Uterus (tissue), 4 donors: ENCODE data around the gene CYFIP1. TPM values are rescaled to one million over a fixed set of nuclear protein-coding genes. Genes with fewer than 3 reads are reported as not detected.

Experiments used
- DNase-seq, 2 donors: peaks; one replicate each; pipeline ENCODE4 v3.0.0-alpha.2; 2019 to 2020
- H3K27ac ChIP-seq, 2 donors: fragments of 200-600 bp; sonication (generic); 1 replicate in 1 of 2; 2 replicates in 1 of 2; pipeline ENCODE4 v1.5.1; 2016 to 2018
- H3K27me3 ChIP-seq, 2 donors: fragments of 200-600 bp; sonication (generic); one replicate each; pipeline ENCODE4 v1.5.1; 2018 to 2019; ENCODE audit warnings: control low read depth in 1 of 2
- H3K36me3 ChIP-seq, 2 donors: fragments of 200-600 bp; sonication (generic); one replicate each; pipeline ENCODE4 v1.5.1; 2019; ENCODE audit warnings: control low read depth in 1 of 2
- H3K4me1 ChIP-seq, 2 donors: fragments of 200-600 bp; sonication (generic); one replicate each; pipeline ENCODE4 v1.5.1; 2018 to 2019; ENCODE audit warnings: control low read depth in 1 of 2
- H3K4me3 ChIP-seq, 2 donors: fragments of 200-600 bp; sonication (generic); 1 replicate in 1 of 2; 2 replicates in 1 of 2; pipeline ENCODE4 v1.5.1; 2018 to 2019; ENCODE audit warnings: mild to moderate bottlenecking in 1 of 2
- H3K9me3 ChIP-seq, 2 donors: fragments of 200-600 bp; sonication (generic); one replicate each; pipeline ENCODE4 v1.5.1; 2019; ENCODE audit warnings: control low read depth in 1 of 2
- CTCF ChIP-seq, 4 experiments: fragments of 200-600 bp in 2 of 4; fragments of 450-650 bp in 2 of 4; sonication (generic) in 2 of 4; IDR thresholded peaks; one replicate each; pipeline ENCODE4 v1.5.1; 2016 to 2019; ENCODE audit warnings: antibody characterized with exemption in 4 of 4, mild to moderate bottlenecking in 2 of 4, moderate library complexity in 1 of 4
- POLR2A ChIP-seq, 2 donors: fragments of 450-650 bp; IDR thresholded peaks; one replicate each; pipeline ENCODE4 v1.6.1; 2016; ENCODE audit warnings: antibody characterized with exemption in 2 of 2, mild to moderate bottlenecking in 1 of 2, moderate library complexity in 1 of 2
- intact Hi-C: fragments of 100-400 bp; cut with DNase I; formaldehyde crosslinking; loops from one replicate; pipeline ENCODE4 v1.15.1; 2023; ENCODE audit warnings: low total_unique reads
- total RNA-seq, 4 donors: library from RNA; depleted of rRNA in 3 of 4; stranded (reverse); fragments of >200 nt in 3 of 4; gene quantifications; one replicate each; pipeline versions ENCODE4 v1.1.0 to v1.2.4, GENCODE V29; 2014 to 2023
- donor health status: DM: yes; HTN: yes; CAD: no.

The CYFIP1 gene
- total RNA-seq, 4 donors from 2014 or later, result 61.5 to 145 (median 101) TPM

- Histone ChIP-seq H3K4me3 (no peak overlapping the region), H3K36me3 (no peaks in the 10 kb centered on the region), H3K27ac (no peak overlapping the region), H3K9me3 (no peaks in the 10 kb centered on the region), H3K27me3 (no peaks in the 10 kb centered on the region), H3K4me1 (peaks cover 0 to 12% of the 10 kb centered on the region in 2 donors)
- intact Hi-C loops, result no loop called here
- no peak for DNase-seq
- no peak for TF ChIP-seq CTCF (IDR thresholded peaks at IDR 0.05)
- TF ChIP-seq POLR2A (IDR thresholded peaks at IDR 0.05), result no peak
Measured at GRCh38 chr15:22967084-22967770, 12.9 kb downstream of the CYFIP1 start.

GRCh38 chr15:22966321-22967083 is 13.7 kb downstream of the CYFIP1 start:
- H3K4me3 ChIP-seq, result no peak overlapping the region
- TF ChIP-seq POLR2A (IDR thresholded peaks at IDR 0.05), result no peak
- TF ChIP-seq CTCF (IDR thresholded peaks at IDR 0.05), result no peak
- H3K27me3 ChIP-seq, result no peaks in the 10 kb centered on the region
- H3K27ac ChIP-seq, result no peak overlapping the region
- H3K9me3 ChIP-seq, result no peaks in the 10 kb centered on the region
- DNase-seq, result no peak
- H3K4me1 ChIP-seq, result peaks cover 0 to 12% of the 10 kb centered on the region in 2 donors
- no peaks in the 10 kb centered on the region for H3K36me3 ChIP-seq
- intact Hi-C loops, result no loop called here

GRCh38 chr15:22963641-22964040 is 16.5 kb downstream of the CYFIP1 start:
- Histone ChIP-seq H3K4me1 (peaks cover 0 to 12% of the 10 kb centered on the region in 2 donors), H3K9me3 (no peaks in the 10 kb centered on the region), H3K4me3 (no peak overlapping the region)

GRCh38 chr15:22962611-22963010 is 17.6 kb downstream of the CYFIP1 start:
- Histone ChIP-seq H3K36me3 (no peaks in the 10 kb centered on the region), H3K27me3 (no peaks in the 10 kb centered on the region), H3K27ac (peak overlapping the region; percentile 38 to 71), H3K9me3 (no peaks in the 10 kb centered on the region), H3K4me3 (no peak overlapping the region), H3K4me1 (peaks cover 0 to 2% of the 10 kb centered on the region in 2 donors)
- intact Hi-C loops, result no loop called here
- no peak for TF ChIP-seq POLR2A (IDR thresholded peaks at IDR 0.05)
- DNase-seq, result no peak

More at GRCh38 chr15:22963641-22964040, 16.5 kb downstream of the CYFIP1 start:
- no peak for DNase-seq
- Histone ChIP-seq H3K27me3 (no peaks in the 10 kb centered on the region), H3K27ac (peak overlapping the region; percentile 66 to 71), H3K36me3 (no peaks in the 10 kb centered on the region)
- intact Hi-C loops, result no loop called here
- TF ChIP-seq CTCF (IDR thresholded peaks at IDR 0.05) (no peak), POLR2A (IDR thresholded peaks at IDR 0.05) (no peak)

GRCh38 chr15:22961762-22962161 is 18.4 kb downstream of the CYFIP1 start:
- no peaks in the 10 kb centered on the region for H3K9me3 ChIP-seq
- intact Hi-C loops, result no loop called here
- DNase-seq, result no peak
- H3K4me3 ChIP-seq, result no peak overlapping the region
- H3K36me3 ChIP-seq, result no peaks in the 10 kb centered on the region
- peak overlapping the region; percentile 38 to 71 for H3K27ac ChIP-seq
- H3K4me1 ChIP-seq, result no peaks in the 10 kb centered on the region
- H3K27me3 ChIP-seq, result no peaks in the 10 kb centered on the region
- TF ChIP-seq CTCF (IDR thresholded peaks at IDR 0.05) (no peak), POLR2A (IDR thresholded peaks at IDR 0.05) (no peak)
